Naive thymus-derived CD4-positive, alpha-beta T cell (primary cell): Measurements from ENCODE around the gene VDR. TPM values are rescaled to one million over a fixed set of nuclear protein-coding genes. Genes with fewer than 3 reads are reported as not detected.

Source experiments
- ATAC-seq: fragments of 150-1000 bp; cut with Tn5 transposase; 2 replicates; pipeline ENCODE4 v1.10.0; 2021; ENCODE audit warnings: mild to moderate bottlenecking, moderate library complexity
- CTCF ChIA-PET: fragments of 350-600 bp; sonication (Branson Sonifier 250); formaldehyde crosslinking; loops from one replicate; lab custom pipeline; 2021; ENCODE audit warnings: antibody characterized with exemption; lab: Charles Lee
- POLR2A ChIA-PET: fragments of 350-600 bp; sonication (Branson Sonifier 250); formaldehyde crosslinking; loops from one replicate; lab custom pipeline; 2021; ENCODE audit warnings: antibody characterized with exemption, inconsistent platforms; lab: Charles Lee
- DNase-seq, 9 donors: peaks; one replicate each; pipeline versions ENCODE4 v3.0.0 to v3.0.0-alpha.2; 2020 to 2022; ENCODE audit warnings: mixed read lengths in 1 of 9
- H3K27ac ChIP-seq: one replicate; pipeline ENCODE4 v1.7.0; 2013; ENCODE audit warnings: mild to moderate bottlenecking, low read depth, low read length, moderate library complexity
- H3K27me3 ChIP-seq, 2 donors: one replicate each; pipeline ENCODE4 v1.7.0; 2013; ENCODE audit warnings: low read length in 2 of 2, mild to moderate bottlenecking in 2 of 2, moderate library complexity in 2 of 2; ENCODE audit not compliant: control insufficient read depth in 2 of 2, insufficient read depth in 2 of 2
- H3K36me3 ChIP-seq, 3 experiments: 1 replicate in 2 of 3; 2 replicates in 1 of 3; pipeline ENCODE4 v1.7.0; 2013; ENCODE audit warnings: low read length in 3 of 3, mild to moderate bottlenecking in 3 of 3, moderate library complexity in 1 of 3; ENCODE audit not compliant: insufficient read depth in 3 of 3, control insufficient read depth in 2 of 3
- H3K4me1 ChIP-seq, 2 donors: one replicate each; pipeline ENCODE4 v1.7.0; 2013; ENCODE audit warnings: low read length in 2 of 2, mild to moderate bottlenecking in 2 of 2, moderate library complexity in 1 of 2; ENCODE audit not compliant: control insufficient read depth in 2 of 2, insufficient read depth in 2 of 2
- H3K4me3 ChIP-seq: 2 replicates; pipeline ENCODE4 v1.7.0; 2013; ENCODE audit warnings: mild to moderate bottlenecking, low read length
- H3K9me3 ChIP-seq, 3 experiments: 1 replicate in 2 of 3; 2 replicates in 1 of 3; pipeline ENCODE4 v1.7.0; 2013; ENCODE audit warnings: low read length in 3 of 3; ENCODE audit not compliant: control insufficient read depth in 2 of 3
- H3K27ac Mint-ChIP-seq, 9 donors: one replicate each; pipeline ENCODE4 v1.8.0; 2020 to 2022; ENCODE audit warnings: mixed read lengths in 9 of 9, mild to moderate bottlenecking in 8 of 9, moderate library complexity in 5 of 9, inconsistent platforms in 2 of 9
- H3K27me3 Mint-ChIP-seq, 5 donors: one replicate each; pipeline ENCODE4 v1.8.0; 2021 to 2022; ENCODE audit warnings: mixed read lengths in 5 of 5, mild to moderate bottlenecking in 1 of 5
- H3K36me3 Mint-ChIP-seq, 5 donors: one replicate each; pipeline ENCODE4 v1.8.0; 2020 to 2022; ENCODE audit warnings: mixed read lengths in 5 of 5, mild to moderate bottlenecking in 3 of 5, inconsistent platforms in 1 of 5
- H3K4me1 Mint-ChIP-seq, 7 donors: one replicate each; pipeline ENCODE4 v1.8.0; 2020 to 2022; ENCODE audit warnings: mixed read lengths in 7 of 7, mild to moderate bottlenecking in 3 of 7, inconsistent platforms in 1 of 7
- H3K4me3 Mint-ChIP-seq, 10 donors: one replicate each; pipeline ENCODE4 v1.8.0; 2020 to 2022; ENCODE audit warnings: mild to moderate bottlenecking in 10 of 10, mixed read lengths in 10 of 10, moderate library complexity in 6 of 10, inconsistent platforms in 2 of 10
- H3K9me3 Mint-ChIP-seq, 11 donors: one replicate each; pipeline ENCODE4 v1.8.0; 2020 to 2022; ENCODE audit warnings: mixed read lengths in 11 of 11, mild to moderate bottlenecking in 4 of 11, inconsistent platforms in 1 of 11, moderate library complexity in 1 of 11
- intact Hi-C, 2 donors: fragments of 100-400 bp; cut with micrococcal nuclease; formaldehyde crosslinking; loops; one replicate each; pipeline ENCODE4 v1.15.1; 2023
- polyA plus RNA-seq, 2 donors: library from polyadenylated mRNA; unstranded; fragments of 300-500 nt; fragmentation: Illumina TruSeq; gene quantifications; one replicate each; pipeline ENCODE4 v1.2.3, GENCODE V29; 2021
- total RNA-seq, 6 experiments: library from RNA in 5 of 6; stranded (reverse) in 5 of 6; gene quantifications; 1 replicate in 5 of 6; 2 replicates in 1 of 6; pipeline ENCODE4 v1.2.3 and lab custom pipeline; 2021 to 2026

The VDR gene
- total and polyA plus RNA-seq, 7 experiments from 2014 or later: 0.11 to 82.6 (median 2.5) TPM

DNA sequence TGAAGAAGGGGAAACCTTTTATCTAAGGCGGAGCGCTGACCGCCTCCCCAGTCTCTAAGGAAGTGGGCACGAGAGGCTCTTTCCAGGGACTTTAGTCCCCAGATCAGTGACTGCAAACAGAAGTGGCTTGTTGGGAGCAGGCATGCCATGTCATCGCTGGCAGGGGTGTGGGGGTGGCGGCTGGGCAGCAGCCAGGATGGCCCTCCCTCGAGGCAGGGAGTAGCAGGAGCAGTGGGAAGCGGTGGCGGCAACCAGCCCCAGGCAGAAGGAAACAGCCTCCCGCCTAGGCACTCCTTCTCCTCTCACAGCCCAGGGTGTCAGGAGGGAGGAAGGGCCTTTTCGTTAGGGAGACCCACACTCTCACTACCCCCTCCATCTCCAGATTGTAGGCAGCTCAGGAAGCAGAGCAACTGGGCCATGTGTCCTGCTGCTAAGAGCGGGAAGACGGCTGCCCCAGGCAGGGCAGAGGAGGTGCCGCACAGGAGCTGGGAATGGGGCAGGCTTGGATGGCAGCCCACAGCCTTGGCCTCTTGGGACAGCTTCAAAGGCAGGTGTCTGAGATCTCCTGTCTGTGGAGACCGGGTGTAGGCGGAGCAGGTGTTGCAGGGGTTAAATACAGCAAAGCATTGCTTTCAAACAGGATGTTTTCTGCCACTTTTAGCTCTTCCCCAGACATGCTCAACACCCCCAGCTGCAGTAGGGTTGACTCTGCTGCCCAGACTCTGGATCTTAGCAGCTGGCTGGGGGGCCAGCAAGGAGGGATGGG is 21.8 kb downstream of the VDR start:
- Mint-ChIP-seq H3K36me3 (peaks cover 0 to 44% (median 6%) of the 10 kb centered on the region in 5 donors), H3K9me3 (peaks cover 0 to 4% (median 0%) of the 10 kb centered on the region in 11 donors), H3K27ac (peak overlapping the region; percentile 72 to 99 (median 95)), H3K27me3 (no peaks in the 10 kb centered on the region), H3K4me3 (peak overlapping the region; percentile 84 to 95 (median 90)), H3K4me1 (peaks cover 33 to 82% (median 54%) of the 10 kb centered on the region in 7 donors)
- Histone ChIP-seq H3K4me1 (peaks cover 14 to 38% of the 10 kb centered on the region in 2 donors), H3K27ac (peak overlapping the region; percentile 50), H3K27me3 (no peaks in the 10 kb centered on the region), H3K36me3 (no peaks in the 10 kb centered on the region), H3K9me3 (no peaks in the 10 kb centered on the region), H3K4me3 (peak overlapping the region; percentile 73)
- ChIA-PET CTCF (interaction anchor here (0.5 to 1.7 kb wide), 10 partner anchors 8 to 339 kb away, joined by 3 to 6 read pairs (median 4); partner anchors contain the start of gene VDR), POLR2A (interaction anchor here (0.7 to 2.8 kb wide), 10 partner anchors 8 to 316 kb away, joined by 3 to 13 read pairs (median 4); partner anchors contain the start of genes HDAC7 and VDR)
- intact Hi-C loops: loop anchor here (1.0 to 10.0 kb wide), 5 partner anchors 16 to 1358 kb away; partner anchors contain the start of genes TMEM106C (in 2 of the 2) and VDR (in 1 of the 2)
- DNase-seq: peak in 7 of 9 donors; percentile 30 to 60 (median 55)
- peak; percentile 71 for ATAC-seq

- peaks cover 14 to 38% of the 10 kb centered on the region in 2 donors for H3K4me1 ChIP-seq
- H3K4me3 ChIP-seq: no peak overlapping the region
- Mint-ChIP-seq H3K36me3 (peaks cover 0 to 45% (median 6%) of the 10 kb centered on the region in 5 donors), H3K9me3 (peaks cover 0 to 4% (median 0%) of the 10 kb centered on the region in 11 donors), H3K27me3 (no peaks in the 10 kb centered on the region), H3K27ac (peak overlapping the region in 8 of 9 donors; percentile 43 to 94 (median 77)), H3K4me1 (peaks cover 33 to 79% (median 51%) of the 10 kb centered on the region in 7 donors), H3K4me3 (peak overlapping the region; percentile 84 to 95 (median 90))
- no peaks in the 10 kb centered on the region for H3K36me3 ChIP-seq
- intact Hi-C loops: loop anchor here (2.0 to 10.0 kb wide), 3 partner anchors 67 to 1357 kb away; partner anchors contain the start of gene TMEM106C (in 2 of the 2)
- no peak for DNase-seq
- peak; percentile 35 for ATAC-seq
- CTCF ChIA-PET: no interaction called here
- H3K9me3 ChIP-seq: no peaks in the 10 kb centered on the region
- no peak overlapping the region for H3K27ac ChIP-seq
- H3K27me3 ChIP-seq: no peaks in the 10 kb centered on the region
- POLR2A ChIA-PET: interaction anchor here (2.8 kb wide), 1 partner anchor 23 kb away, joined by 13 read pairs; the partner anchor contains the start of gene VDR
Observed at GRCh38 chr12:47881826-47882427, 22.9 kb downstream of the VDR start.

- no peaks in the 10 kb centered on the region for H3K9me3 ChIP-seq
- peak overlapping the region in 2 of 9 donors; percentile 21 to 28 for H3K27ac Mint-ChIP-seq
- no peak overlapping the region for H3K27ac ChIP-seq
- peaks cover 33 to 79% (median 45%) of the 10 kb centered on the region in 7 donors for H3K4me1 Mint-ChIP-seq
- intact Hi-C loops: loop anchor here (5.0 to 10.0 kb wide), 2 partner anchors 81 to 1356 kb away; partner anchors contain the start of gene TMEM106C (in 2 of the 2)
- ATAC-seq (no peak), DNase-seq (no peak)
- peaks cover 0 to 48% (median 6%) of the 10 kb centered on the region in 5 donors for H3K36me3 Mint-ChIP-seq
- H3K27me3 Mint-ChIP-seq: no peaks in the 10 kb centered on the region
- peaks cover 0 to 4% (median 0%) of the 10 kb centered on the region in 11 donors for H3K9me3 Mint-ChIP-seq
- peak overlapping the region in 6 of 10 donors; percentile 9 to 94 (median 32) for H3K4me3 Mint-ChIP-seq
- H3K4me1 ChIP-seq: peaks cover 14 to 38% of the 10 kb centered on the region in 2 donors
- ChIA-PET CTCF (no interaction called here), POLR2A (interaction anchor here (0.7 to 1.6 kb wide), 2 partner anchors 15 to 71 kb away, joined by 3 read pairs; no protein-coding TSS in a partner anchor)
- no peaks in the 10 kb centered on the region for H3K27me3 ChIP-seq
- H3K4me3 ChIP-seq: no peak overlapping the region
- H3K36me3 ChIP-seq: no peaks in the 10 kb centered on the region
Observed at GRCh38 chr12:47881051-47881450, 23.7 kb downstream of the VDR start.

GRCh38 chr12:47878918-47879481 is 25.8 kb downstream of the VDR start:
- intact Hi-C loops: no loop called here

GRCh38 chr12:47878293-47878917 is 26.4 kb downstream of the VDR start:
- no peak for ATAC-seq
- Mint-ChIP-seq H3K27me3 (no peaks in the 10 kb centered on the region), H3K4me3 (no peak overlapping the region), H3K4me1 (peaks cover 16 to 69% (median 22%) of the 10 kb centered on the region in 7 donors), H3K9me3 (peaks cover 0 to 5% (median 0%) of the 10 kb centered on the region in 11 donors), H3K36me3 (peaks cover 0 to 72% (median 6%) of the 10 kb centered on the region in 5 donors), H3K27ac (peak overlapping the region in 1 of 9 donors; percentile 18)
- ChIA-PET POLR2A (no interaction called here), CTCF (no interaction called here)
- no peaks in the 10 kb centered on the region for H3K9me3 ChIP-seq
- no peaks in the 10 kb centered on the region for H3K36me3 ChIP-seq
- peaks cover 2 to 15% of the 10 kb centered on the region in 2 donors for H3K4me1 ChIP-seq
- no peak overlapping the region for H3K27ac ChIP-seq
- intact Hi-C loops: no loop called here
- DNase-seq: no peak
- no peak overlapping the region for H3K4me3 ChIP-seq
- no peaks in the 10 kb centered on the region for H3K27me3 ChIP-seq

More at GRCh38 chr12:47878918-47879481, 25.8 kb downstream of the VDR start:
- Histone ChIP-seq H3K9me3 (no peaks in the 10 kb centered on the region), H3K27ac (no peak overlapping the region), H3K4me3 (no peak overlapping the region), H3K4me1 (peaks cover 8 to 21% of the 10 kb centered on the region in 2 donors), H3K36me3 (no peaks in the 10 kb centered on the region), H3K27me3 (no peaks in the 10 kb centered on the region)
- Mint-ChIP-seq H3K4me3 (no peak overlapping the region), H3K4me1 (peaks cover 22 to 70% (median 28%) of the 10 kb centered on the region in 7 donors), H3K27ac (no peak overlapping the region), H3K9me3 (peaks cover 0 to 5% (median 0%) of the 10 kb centered on the region in 11 donors), H3K27me3 (no peaks in the 10 kb centered on the region), H3K36me3 (peaks cover 0 to 67% (median 6%) of the 10 kb centered on the region in 5 donors)
- no peak for ATAC-seq
- ChIA-PET CTCF (interaction anchor here (0.6 kb wide), 1 partner anchor 14 kb away, joined by 3 read pairs; no protein-coding TSS in a partner anchor), POLR2A (interaction anchor here (1.5 kb wide), 1 partner anchor 20 kb away, joined by 3 read pairs; no protein-coding TSS in a partner anchor)
- DNase-seq: no peak
